A673 (cell line): ENCODE measurements around the gene SLC25A41. TPM values are rescaled to one million over a fixed set of nuclear protein-coding genes. Genes with fewer than 3 reads are reported as not detected.

ENCODE experiments used
- BruUV-seq: library from RNA; stranded (reverse); fragments of 400-500 nt; replicated peaks from 2 replicates; lab custom pipeline; 2021; lab: Mats Ljungman, UMichigan
- CTCF ChIA-PET: fragments of 300-600 bp; sonication (Branson Sonifier 250); formaldehyde crosslinking; loops from one replicate; lab custom pipeline; 2022; ENCODE audit warnings: antibody characterized with exemption; lab: Charles Lee
- POLR2A ChIA-PET: fragments of 300-600 bp; sonication (Branson Sonifier 250); formaldehyde crosslinking; loops from one replicate; lab custom pipeline; 2022; ENCODE audit warnings: antibody characterized with exemption; ENCODE audit not compliant: low non-redundant PET; lab: Charles Lee
- DNase-seq: peaks from one replicate; pipeline ENCODE4 v3.0.0-alpha.2; 2015; ENCODE audit warnings: low spot score
- H3K27ac ChIP-seq: fragments of 200-600 bp; sonication (generic); 2 replicates; pipeline ENCODE4 v1.5.1; 2016; ENCODE audit warnings: mixed run types, low read depth, mild to moderate bottlenecking, mixed read lengths, antibody characterized with exemption, low read length; ENCODE audit not compliant: poor library complexity, severe bottlenecking
- H3K27me3 ChIP-seq: fragments of 200-600 bp; sonication (generic); replicated peaks from 2 replicates; pipeline ENCODE4 v1.6.1; 2017; ENCODE audit warnings: mixed run types, low read depth, mild to moderate bottlenecking, mixed read lengths, antibody characterized with exemption, low read length; ENCODE audit not compliant: insufficient read depth, poor library complexity
- H3K36me3 ChIP-seq: fragments of 200-600 bp; sonication (generic); 2 replicates; pipeline ENCODE4 v1.6.1; 2016; ENCODE audit warnings: mixed run types, mild to moderate bottlenecking, mixed read lengths, antibody characterized with exemption, low read length; ENCODE audit not compliant: insufficient read depth, poor library complexity, severe bottlenecking
- H3K4me1 ChIP-seq: fragments of 200-600 bp; sonication (generic); 2 replicates; pipeline ENCODE4 v1.6.1; 2017; ENCODE audit warnings: mixed run types, mild to moderate bottlenecking, mixed read lengths, antibody characterized with exemption, low read length; ENCODE audit not compliant: insufficient read depth, poor library complexity, severe bottlenecking
- H3K4me3 ChIP-seq: fragments of 200-600 bp; sonication (generic); 2 replicates; pipeline ENCODE4 v1.5.1; 2016; ENCODE audit warnings: low read depth, mixed run types, mild to moderate bottlenecking, mixed read lengths, low read length; ENCODE audit not compliant: poor library complexity, severe bottlenecking
- H3K9me3 ChIP-seq: fragments of 200-600 bp; sonication (generic); 2 replicates; pipeline ENCODE4 v1.6.1; 2016; ENCODE audit warnings: mixed run types, low read depth, mild to moderate bottlenecking, mixed read lengths, antibody characterized with exemption, low read length; ENCODE audit not compliant: poor library complexity, severe bottlenecking
- EZH2 ChIP-seq: fragments of 200-600 bp; sonication (generic); IDR thresholded peaks from 2 replicates; pipeline ENCODE4 v1.6.1; 2017; ENCODE audit warnings: borderline replicate concordance, low read depth, mild to moderate bottlenecking, mixed read lengths, antibody characterized with exemption, low read length; ENCODE audit not compliant: poor library complexity, severe bottlenecking
- intact Hi-C: fragments of 100-400 bp; cut with micrococcal nuclease; formaldehyde crosslinking; loops from one replicate; pipeline ENCODE4 v1.10.0; 2022; ENCODE audit not compliant: unreplicated experiment
- total RNA-seq: library from RNA; stranded (reverse); gene quantifications from 2 replicates; pipeline ENCODE4 v1.2.3, GENCODE V29; 2021
- TF ChIP-seq, protein P1 (sequence below): fragments of 300-800, 200-600 bp; sonication (generic); conservative IDR thresholded peaks from 2 replicates; pipeline ENCODE4 v1.5.1; 2017; ENCODE audit warnings: low read depth, mild to moderate bottlenecking, antibody characterized with exemption, low read length, moderate library complexity, mixed read lengths

Gene SLC25A41
- total RNA-seq, 1 experiment from 2014 or later = 0.39 TPM

DNA sequence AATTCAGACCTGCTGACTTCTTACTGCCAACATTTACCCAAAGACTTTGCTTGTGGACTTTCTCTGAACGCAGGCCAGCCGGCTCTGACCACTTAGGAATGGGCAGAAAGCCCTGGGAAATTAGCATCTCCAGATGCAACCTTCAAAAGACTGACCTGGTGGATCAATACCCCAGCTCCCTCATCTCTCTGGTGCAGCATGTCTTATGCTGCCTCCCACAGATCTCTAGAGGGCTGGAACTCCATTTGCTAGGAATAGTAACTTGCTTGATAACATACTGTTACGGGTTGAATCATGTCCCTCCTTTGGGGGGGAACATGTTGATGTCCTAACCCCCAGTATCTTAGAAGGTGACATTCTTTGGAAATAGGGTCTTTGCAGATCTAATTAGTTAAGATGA lies 12.9 kb upstream of the SLC25A41 start:
- BruUV-seq = no TSS peak
- intact Hi-C loops = no loop called here
- Histone ChIP-seq H3K9me3 (no peaks in the 10 kb centered on the region), H3K4me1 (no peaks in the 10 kb centered on the region), H3K27ac (no peak overlapping the region), H3K4me3 (no peak overlapping the region), H3K36me3 (no peaks in the 10 kb centered on the region), H3K27me3 (no peaks in the 10 kb centered on the region)
- no peak for DNase-seq
- ChIA-PET POLR2A (no interaction called here), CTCF (no interaction called here)
- no peak for TF ChIP-seq EZH2

DNA sequence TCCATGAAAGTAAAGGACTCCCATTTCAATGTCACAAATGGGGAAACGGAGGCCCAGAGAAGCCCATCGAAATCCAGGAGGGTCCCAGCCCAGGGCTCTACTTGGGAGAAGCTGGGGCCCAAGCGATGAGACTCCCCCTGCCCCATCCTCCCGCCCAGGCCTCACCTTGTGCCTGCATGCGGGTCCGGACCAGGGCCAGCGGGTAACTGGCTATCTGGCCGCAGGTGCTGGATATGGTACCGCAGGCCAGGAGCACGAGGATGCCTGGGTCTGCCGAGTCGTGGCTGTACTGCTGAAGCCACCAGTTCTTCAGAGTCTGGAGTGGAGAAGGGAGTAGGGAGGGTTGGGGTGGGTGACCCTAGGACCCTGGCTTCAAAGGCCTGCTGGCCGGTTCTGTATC lies 10.4 kb upstream of the SLC25A41 start:
- BruUV-seq = no TSS peak
- CTCF ChIA-PET = no interaction called here
- TF ChIP-seq, protein P1, sequence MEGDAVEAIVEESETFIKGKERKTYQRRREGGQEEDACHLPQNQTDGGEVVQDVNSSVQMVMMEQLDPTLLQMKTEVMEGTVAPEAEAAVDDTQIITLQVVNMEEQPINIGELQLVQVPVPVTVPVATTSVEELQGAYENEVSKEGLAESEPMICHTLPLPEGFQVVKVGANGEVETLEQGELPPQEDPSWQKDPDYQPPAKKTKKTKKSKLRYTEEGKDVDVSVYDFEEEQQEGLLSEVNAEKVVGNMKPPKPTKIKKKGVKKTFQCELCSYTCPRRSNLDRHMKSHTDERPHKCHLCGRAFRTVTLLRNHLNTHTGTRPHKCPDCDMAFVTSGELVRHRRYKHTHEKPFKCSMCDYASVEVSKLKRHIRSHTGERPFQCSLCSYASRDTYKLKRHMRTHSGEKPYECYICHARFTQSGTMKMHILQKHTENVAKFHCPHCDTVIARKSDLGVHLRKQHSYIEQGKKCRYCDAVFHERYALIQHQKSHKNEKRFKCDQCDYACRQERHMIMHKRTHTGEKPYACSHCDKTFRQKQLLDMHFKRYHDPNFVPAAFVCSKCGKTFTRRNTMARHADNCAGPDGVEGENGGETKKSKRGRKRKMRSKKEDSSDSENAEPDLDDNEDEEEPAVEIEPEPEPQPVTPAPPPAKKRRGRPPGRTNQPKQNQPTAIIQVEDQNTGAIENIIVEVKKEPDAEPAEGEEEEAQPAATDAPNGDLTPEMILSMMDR = no peak
- no peak for TF ChIP-seq EZH2

DNA sequence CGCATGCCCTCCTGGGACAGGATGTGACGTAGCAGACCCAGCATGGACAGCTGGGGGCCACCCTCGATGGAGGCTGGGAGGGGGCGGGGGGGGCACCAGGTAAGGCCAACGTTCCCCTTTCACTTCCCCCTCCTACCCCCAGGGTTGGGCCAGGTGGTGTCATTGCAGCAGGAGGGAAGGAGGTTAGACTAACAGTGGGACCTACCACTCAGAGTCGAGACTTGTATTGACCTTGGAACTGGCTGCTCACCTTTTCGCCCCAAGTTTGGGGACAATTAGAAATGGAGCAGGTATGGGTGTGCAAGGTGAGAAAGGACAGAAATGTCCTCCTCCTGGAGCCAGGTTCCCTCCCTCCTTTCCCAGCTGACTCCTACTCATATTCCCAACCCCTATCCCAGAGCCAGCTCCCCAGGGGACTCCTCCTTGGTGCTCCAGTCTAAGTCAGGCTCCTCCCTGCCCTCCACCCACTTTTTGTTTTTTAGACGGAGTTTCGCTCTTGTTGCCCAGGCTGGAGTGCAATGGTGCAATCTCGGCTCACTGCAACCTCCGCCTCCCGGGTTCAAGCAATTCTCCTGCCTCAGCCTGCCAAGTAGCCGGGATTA lies 8.6 kb upstream of the SLC25A41 start:
- no peak overlapping the region for H3K27ac ChIP-seq
- ChIA-PET CTCF (no interaction called here), POLR2A (no interaction called here)
- no peak overlapping the region for H3K4me3 ChIP-seq
- no peaks in the 10 kb centered on the region for H3K4me1 ChIP-seq
- DNase-seq = no peak
- no TSS peak for BruUV-seq
- TF ChIP-seq, protein P1 = no peak
- no peak for TF ChIP-seq EZH2
- intact Hi-C loops = no loop called here
- no peaks in the 10 kb centered on the region for H3K27me3 ChIP-seq
- no peaks in the 10 kb centered on the region for H3K36me3 ChIP-seq
- no peaks in the 10 kb centered on the region for H3K9me3 ChIP-seq

More for the DNA sequence above, 10.4 kb upstream of the SLC25A41 start:
- H3K4me3 ChIP-seq = no peak overlapping the region
- no peaks in the 10 kb centered on the region for H3K36me3 ChIP-seq
- POLR2A ChIA-PET = no interaction called here
- H3K27me3 ChIP-seq = no peaks in the 10 kb centered on the region
- H3K9me3 ChIP-seq = no peaks in the 10 kb centered on the region
- DNase-seq = no peak
- H3K4me1 ChIP-seq = no peaks in the 10 kb centered on the region
- no peak overlapping the region for H3K27ac ChIP-seq
- intact Hi-C loops = no loop called here

DNA sequence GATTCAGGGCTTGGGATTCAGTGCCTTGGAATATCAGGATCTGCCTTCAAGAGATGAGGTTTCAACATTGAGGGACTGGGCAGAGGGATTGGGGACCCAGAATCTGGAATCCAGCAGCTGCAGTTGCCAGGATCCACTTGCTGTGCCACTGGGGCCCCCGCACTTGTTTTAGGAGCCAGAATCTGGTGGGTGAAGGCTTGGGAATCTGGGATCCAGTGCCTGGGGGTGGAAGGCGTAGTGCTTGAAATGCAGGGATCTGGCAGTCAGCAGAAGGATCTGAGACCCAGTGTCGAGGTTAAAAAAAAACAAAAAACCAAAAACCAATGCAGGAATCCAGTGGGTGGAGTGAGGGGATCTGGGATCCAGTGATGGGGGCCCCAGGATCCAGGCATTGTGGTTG lies 7.3 kb upstream of the SLC25A41 start:
- DNase-seq = no peak
- intact Hi-C loops = no loop called here
- no TSS peak for BruUV-seq
- Histone ChIP-seq H3K27ac (no peak overlapping the region), H3K4me1 (no peaks in the 10 kb centered on the region), H3K36me3 (no peaks in the 10 kb centered on the region), H3K9me3 (no peaks in the 10 kb centered on the region), H3K4me3 (no peak overlapping the region), H3K27me3 (no peaks in the 10 kb centered on the region)
- ChIA-PET CTCF (no interaction called here), POLR2A (no interaction called here)
- TF ChIP-seq, protein P1 = no peak
